ENCODE data around the gene HMG20A. TPM values are rescaled to one million over a fixed set of nuclear protein-coding genes. Genes with fewer than 3 reads are reported as not detected.

The HMG20A gene
- total RNA-seq, 2 donors from 2014 or later = 30.9 to 34.7 TPM

DNA sequence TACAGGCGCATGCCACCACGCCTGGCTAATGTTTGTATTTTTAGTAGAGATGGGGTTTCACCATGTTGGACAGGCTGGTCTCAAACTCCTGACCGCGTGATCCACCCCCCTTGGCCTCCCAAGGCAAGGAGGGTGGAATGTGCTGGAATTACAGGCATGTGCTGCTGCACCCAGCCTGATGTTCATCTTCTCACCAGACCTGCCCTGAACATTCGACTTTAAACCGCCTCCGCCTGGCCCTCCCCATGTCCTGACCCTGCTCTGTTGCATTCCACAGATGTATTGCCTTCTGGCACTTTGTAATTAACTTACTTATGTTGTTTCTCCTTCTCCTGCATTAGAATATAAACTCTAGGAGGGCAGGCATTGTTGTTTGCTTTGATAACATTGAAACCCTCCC, 109.9 kb downstream of the HMG20A start:
- H3K4me1 ChIP-seq = peaks cover 0 to 22% of the 10 kb centered on the region in 2 donors
- no peak for TF ChIP-seq CTCF (IDR thresholded peaks at IDR 0.05)
- no peak overlapping the region for H3K4me3 ChIP-seq
- no peaks in the 10 kb centered on the region for H3K27me3 ChIP-seq
- H3K9me3 ChIP-seq = no peaks in the 10 kb centered on the region
- no peak for DNase-seq (ENCODE audit: low spot score)
- no peak overlapping the region for H3K27ac ChIP-seq
- H3K36me3 ChIP-seq = no peaks in the 10 kb centered on the region

- Histone ChIP-seq H3K27ac (no peak overlapping the region), H3K36me3 (no peaks in the 10 kb centered on the region), H3K9me3 (no peaks in the 10 kb centered on the region), H3K4me3 (no peak overlapping the region), H3K4me1 (peaks cover 0 to 28% of the 10 kb centered on the region in 2 donors), H3K27me3 (no peaks in the 10 kb centered on the region)
- TF ChIP-seq CTCF (IDR thresholded peaks at IDR 0.05) = no peak
- DNase-seq (ENCODE audit: low spot score) = no peak
Measured at GRCh38 chr15:77531191-77532000, 110.7 kb downstream of the HMG20A start.

- H3K27ac ChIP-seq = no peak overlapping the region
- DNase-seq (ENCODE audit: low spot score) = no peak
Measured at GRCh38 chr15:77532067-77532710, 111.5 kb downstream of the HMG20A start.

GRCh38 chr15:77532846-77533245, 112.2 kb downstream of the HMG20A start:
- peaks cover 0 to 24% of the 10 kb centered on the region in 2 donors for H3K4me1 ChIP-seq
- no peak for DNase-seq (ENCODE audit: low spot score)
- H3K4me3 ChIP-seq = no peak overlapping the region
- H3K27ac ChIP-seq = no peak overlapping the region
- H3K27me3 ChIP-seq = no peaks in the 10 kb centered on the region
- TF ChIP-seq CTCF (IDR thresholded peaks at IDR 0.05) = no peak
- H3K9me3 ChIP-seq = no peaks in the 10 kb centered on the region
- H3K36me3 ChIP-seq = no peaks in the 10 kb centered on the region

More at GRCh38 chr15:77532067-77532710, 111.5 kb downstream of the HMG20A start:
- no peaks in the 10 kb centered on the region for H3K9me3 ChIP-seq
- H3K27me3 ChIP-seq = no peaks in the 10 kb centered on the region
- TF ChIP-seq CTCF (IDR thresholded peaks at IDR 0.05) = no peak
- no peaks in the 10 kb centered on the region for H3K36me3 ChIP-seq
- H3K4me1 ChIP-seq = peaks cover 0 to 28% of the 10 kb centered on the region in 2 donors
- no peak overlapping the region for H3K4me3 ChIP-seq

DNA sequence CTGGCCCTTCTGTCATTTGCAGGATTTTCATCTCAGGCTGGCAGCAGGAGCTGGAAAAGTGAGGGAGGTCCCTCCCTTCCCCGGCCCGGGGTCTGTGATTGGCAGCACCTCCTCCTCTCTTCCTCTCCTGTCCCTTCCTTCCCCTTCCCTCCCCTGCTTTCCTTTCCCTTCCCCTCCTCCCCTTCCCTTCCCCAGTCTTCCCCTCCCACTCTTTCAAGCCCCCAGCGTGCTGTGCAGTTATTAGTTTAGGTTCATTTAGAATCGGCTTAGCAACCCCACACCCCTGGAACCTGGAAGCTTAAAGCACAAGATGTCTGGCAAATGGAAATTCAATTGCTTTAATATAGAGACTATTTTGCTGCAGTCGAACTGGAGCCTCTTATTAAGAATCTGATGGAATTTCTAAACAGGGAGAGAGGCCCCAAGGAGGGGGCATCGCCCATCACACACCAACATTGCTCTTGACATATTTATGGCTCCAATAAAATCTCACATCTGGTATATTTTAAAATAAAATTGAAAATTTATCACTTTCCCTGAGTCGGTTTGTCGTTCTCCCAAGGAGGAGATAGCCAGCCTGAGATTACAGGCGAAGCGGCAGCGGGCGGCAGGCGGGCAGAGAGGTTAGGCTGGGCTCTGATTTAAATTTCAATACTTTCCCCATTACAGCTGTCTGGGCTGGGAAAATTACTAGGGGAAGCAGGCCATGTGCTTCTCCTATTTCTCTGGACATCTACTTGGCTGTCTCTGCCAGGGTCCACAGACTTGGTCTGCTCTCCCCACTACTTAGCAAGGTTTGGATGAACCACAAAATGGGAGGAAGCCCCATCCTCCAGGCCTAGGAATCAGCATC, 113.1 kb downstream of the HMG20A start:
- no peak overlapping the region for H3K27ac ChIP-seq
- no peaks in the 10 kb centered on the region for H3K36me3 ChIP-seq
- H3K4me3 ChIP-seq = no peak overlapping the region
- no peak for TF ChIP-seq CTCF (IDR thresholded peaks at IDR 0.05)
- H3K9me3 ChIP-seq = no peaks in the 10 kb centered on the region
- H3K27me3 ChIP-seq = no peaks in the 10 kb centered on the region
- peaks cover 0 to 24% of the 10 kb centered on the region in 2 donors for H3K4me1 ChIP-seq
- no peak for DNase-seq (ENCODE audit: low spot score)

Other genes with a start within 250 kb of the HMG20A start
- 10 to 100 TPM; 44.2 to 59.8 TPM for gene PEAK1, start 784 bp upstream of the HMG20A start, total RNA-seq
- 1 to 10 TPM; 7.0 to 9.4 TPM for gene LINGO1, start 212.0 kb downstream of the HMG20A start, total RNA-seq